ENCODE measurements around the gene PREPL.
A peak's percentile ranks its signal among the peaks of the same experiment; 100 is the strongest.

Gene PREPL

GRCh38 chr2:44296653-44297052, 64.6 kb downstream of the PREPL start:
- no peak for TF ChIP-seq ZFX (IDR thresholded peaks at IDR 0.05; ENCODE audit: borderline replicate concordance)
- TF ChIP-seq CTCF (IDR thresholded peaks at IDR 0.05): no peak
- H3K27ac ChIP-seq: no peak overlapping the region

GRCh38 chr2:44295633-44296359, 65.5 kb downstream of the PREPL start:
- H3K27ac ChIP-seq: peak overlapping the region; percentile 37

GRCh38 chr2:44295113-44295512, 66.2 kb downstream of the PREPL start:
- TF ChIP-seq ZFX (IDR thresholded peaks at IDR 0.05; ENCODE audit: borderline replicate concordance) (no peak), CTCF (IDR thresholded peaks at IDR 0.05) (no peak)

More at GRCh38 chr2:44295633-44296359, 65.5 kb downstream of the PREPL start:
- TF ChIP-seq ZFX (IDR thresholded peaks at IDR 0.05; ENCODE audit: borderline replicate concordance) (no peak), CTCF (IDR thresholded peaks at IDR 0.05) (peak; percentile 14; the same call in 1 of the 2 replicates)

GRCh38 chr2:44291281-44292248, 69.7 kb downstream of the PREPL start:
- no peak for TF ChIP-seq ZFX (IDR thresholded peaks at IDR 0.05; ENCODE audit: borderline replicate concordance)
- peak; percentile 60 for TF ChIP-seq CTCF (IDR thresholded peaks at IDR 0.05)
- peak overlapping the region; percentile 73 for H3K27ac ChIP-seq

More at GRCh38 chr2:44295113-44295512, 66.2 kb downstream of the PREPL start:
- peak overlapping the region; percentile 37 for H3K27ac ChIP-seq

GRCh38 chr2:44290261-44290660, 71.0 kb downstream of the PREPL start:
- H3K27ac ChIP-seq: peak overlapping the region; percentile 73
- TF ChIP-seq ZFX (IDR thresholded peaks at IDR 0.05; ENCODE audit: borderline replicate concordance): no peak
- TF ChIP-seq CTCF (IDR thresholded peaks at IDR 0.05): no peak

DNA sequence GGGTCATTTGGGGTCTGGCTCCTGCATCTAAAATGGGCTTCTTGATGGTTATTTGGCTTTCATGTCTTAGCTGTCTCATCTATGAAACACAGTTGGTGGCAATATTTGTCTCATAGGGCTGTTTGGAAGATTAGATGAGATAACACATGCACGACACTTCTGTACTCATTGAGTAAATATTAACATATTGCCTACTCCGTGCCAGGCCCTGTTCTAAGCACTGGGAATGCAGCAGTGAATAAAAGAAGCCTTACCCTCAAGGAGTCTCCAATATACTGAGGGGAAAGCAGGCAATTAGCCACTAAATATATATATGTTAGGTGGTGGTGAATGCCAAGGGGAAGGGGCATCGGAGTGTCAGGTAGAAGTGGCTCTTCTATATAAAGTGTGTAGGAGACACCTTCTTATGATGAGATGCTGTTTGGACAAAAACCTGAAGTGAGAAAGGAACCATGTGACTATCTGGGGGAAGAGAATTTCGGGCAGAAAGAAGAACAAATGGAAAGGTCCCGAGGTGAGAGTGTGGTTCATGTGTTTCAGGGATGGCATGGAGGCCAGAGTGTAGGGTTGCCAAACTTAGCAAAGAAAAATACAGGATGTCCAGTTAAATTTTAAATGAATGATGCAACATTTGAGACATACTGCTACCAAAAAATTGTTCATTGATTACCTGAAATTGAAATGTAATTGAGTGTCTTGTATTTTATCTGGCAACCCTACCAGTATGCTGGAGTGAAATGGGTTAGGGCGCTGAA, 74.2 kb downstream of the PREPL start:
- no peak for TF ChIP-seq CTCF (IDR thresholded peaks at IDR 0.05)
- TF ChIP-seq ZFX (IDR thresholded peaks at IDR 0.05; ENCODE audit: borderline replicate concordance): no peak
- peak overlapping the region; percentile 44; the same call in 1 of the 2 replicates for H3K27ac ChIP-seq
